HG02981 (cell line): ENCODE data around the gene HTR1D.

Experiments used
- ATAC-seq: cut with Tn5 transposase; IDR thresholded peaks from one replicate; pipeline ENCODE4 v1.9.1; 2021; ENCODE audit warnings: mild to moderate bottlenecking, moderate library complexity; ENCODE audit not compliant: unreplicated experiment

The HTR1D gene

DNA sequence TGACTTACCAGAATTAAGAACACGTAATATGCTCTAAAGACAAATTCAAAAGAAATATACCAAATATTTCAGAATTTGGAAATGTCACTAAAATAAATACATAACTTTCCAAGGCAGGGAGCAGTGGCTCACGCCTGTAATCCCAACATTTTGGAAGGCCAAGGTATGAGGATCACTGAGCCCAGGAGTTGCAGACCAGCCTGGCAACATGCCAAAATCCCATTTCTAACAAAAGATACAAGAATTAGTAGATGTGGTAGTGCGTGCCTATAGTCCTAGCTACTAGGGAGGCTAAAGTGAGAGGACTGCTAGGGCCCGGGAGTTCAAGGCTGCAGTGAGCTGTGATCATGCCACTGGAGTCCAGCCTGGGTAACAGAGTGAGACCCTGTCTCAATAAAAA lies 60.4 kb downstream of the HTR1D start:
- ATAC-seq = no peak

DNA sequence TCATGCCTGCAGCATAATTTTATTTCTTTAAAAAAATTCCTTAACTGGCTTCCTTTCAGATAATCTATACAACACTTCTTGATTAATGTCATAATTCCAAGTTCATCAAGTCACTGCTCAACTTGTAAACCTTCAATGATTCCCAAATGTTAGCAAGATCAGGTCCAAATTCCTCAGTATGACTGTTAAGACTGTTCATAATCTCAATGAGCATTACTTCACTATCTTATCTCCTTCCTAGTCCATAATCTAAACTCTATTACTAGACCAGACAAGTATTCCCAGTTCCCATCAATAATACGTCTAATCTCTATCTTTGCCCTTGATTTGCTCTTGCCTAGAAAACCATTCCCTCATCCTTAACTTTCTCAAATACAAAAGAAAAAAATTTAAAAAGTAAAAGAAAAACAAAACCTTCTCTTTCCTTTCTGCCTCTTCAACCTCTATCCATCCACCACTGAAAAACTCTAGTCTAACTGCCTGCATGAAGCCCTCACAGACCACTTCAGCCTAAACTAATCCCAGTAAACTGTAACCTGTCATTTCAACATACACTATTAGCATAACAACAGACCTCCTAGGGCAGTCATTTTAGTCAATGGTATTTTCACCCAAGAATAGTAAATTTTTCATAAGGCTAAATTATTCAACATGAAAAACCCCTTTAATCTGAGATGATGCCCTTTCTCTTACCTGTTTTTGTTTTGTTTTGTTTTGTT lies 64.2 kb downstream of the HTR1D start:
- ATAC-seq = no peak

DNA sequence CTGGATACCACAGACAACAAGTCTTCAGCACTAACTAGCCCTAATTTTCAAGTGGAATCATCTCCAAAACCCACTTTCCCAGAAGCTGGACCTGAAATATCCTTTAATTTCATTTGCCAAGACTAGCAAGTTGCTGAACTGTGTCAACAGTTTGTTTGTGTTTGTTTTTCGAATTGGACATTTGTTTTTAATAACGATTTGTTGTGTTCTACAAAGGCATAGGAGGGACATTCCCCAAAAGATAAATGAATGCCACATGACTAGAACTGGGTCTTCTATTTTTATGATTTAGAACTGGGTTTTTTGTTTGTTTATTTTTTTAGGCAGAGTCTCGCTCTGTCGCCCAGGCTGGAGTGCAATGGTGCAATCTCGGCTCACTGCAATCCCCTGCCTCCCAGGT lies 66.6 kb downstream of the HTR1D start:
- ATAC-seq = no peak

DNA sequence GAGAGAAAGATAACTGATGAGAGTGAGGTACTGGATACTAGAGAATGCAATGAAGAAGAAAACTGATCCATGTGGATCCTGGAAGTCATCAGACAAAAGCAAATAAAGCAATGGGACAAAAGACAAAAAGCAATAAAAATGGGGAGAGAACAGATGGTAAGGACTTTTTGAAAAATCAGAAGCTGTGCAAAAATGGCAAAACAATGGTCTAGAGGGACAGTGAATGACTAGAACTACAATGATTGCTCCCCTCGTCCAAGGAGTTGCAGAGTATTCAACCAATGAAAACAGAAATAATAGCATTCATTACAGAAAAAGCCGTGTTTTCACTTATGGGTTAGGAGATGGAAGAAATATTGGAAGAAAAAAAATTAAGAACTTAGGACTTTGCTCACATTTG lies 67.2 kb downstream of the HTR1D start:
- no peak for ATAC-seq

DNA sequence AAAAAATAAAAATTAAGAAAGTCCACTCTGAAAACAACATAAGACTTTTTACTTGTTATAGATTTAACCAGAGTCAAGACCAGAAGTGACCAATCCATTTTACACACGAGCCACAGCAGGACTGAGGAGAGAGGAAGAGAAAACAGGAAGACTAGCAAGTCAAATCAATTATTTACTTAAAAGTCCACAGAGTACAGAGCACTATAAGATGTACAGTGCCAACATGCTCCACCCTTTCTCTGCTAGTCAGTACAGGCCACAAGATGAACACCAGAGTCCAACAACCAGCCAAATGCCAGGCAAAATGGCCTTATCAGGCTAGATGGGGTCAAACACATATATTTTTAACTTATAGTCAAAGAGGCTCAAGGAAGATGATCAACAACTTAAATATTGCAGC lies 68.2 kb downstream of the HTR1D start:
- no peak for ATAC-seq

DNA sequence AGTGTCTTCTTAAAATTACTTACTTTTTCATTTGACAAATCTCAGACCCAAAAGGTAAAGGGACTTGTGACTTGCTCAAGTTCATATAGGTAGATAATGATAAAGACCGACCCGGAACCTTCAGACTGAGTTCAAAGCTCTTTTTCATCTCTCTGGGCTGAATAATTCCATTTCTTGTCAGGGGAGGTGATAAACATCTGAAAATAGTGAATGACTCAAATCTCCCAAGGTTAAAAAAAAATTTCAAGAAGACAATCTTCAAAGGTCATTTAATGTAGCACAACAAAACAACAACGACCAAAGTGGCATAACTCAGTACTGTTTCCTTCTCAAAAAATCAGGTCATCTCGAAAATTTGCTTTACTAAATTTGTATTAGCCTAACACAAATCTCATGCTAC lies 69.2 kb downstream of the HTR1D start:
- ATAC-seq = no peak
